GM12892 (cell line): ENCODE measurements around the gene CTAGE9.

Source experiments
- POLR2AphosphoS5 ChIP-seq: IDR thresholded peaks from 2 replicates; pipeline ENCODE4 v1.6.1; 2011; ENCODE audit warnings: low read depth, low read length, control low read depth
- TAF1 ChIP-seq: IDR thresholded peaks from 2 replicates; pipeline ENCODE4 v1.6.1; 2011; ENCODE audit warnings: low read depth, mild to moderate bottlenecking, control low read depth, low read length, borderline replicate concordance

- TF ChIP-seq POLR2AphosphoS5 (no peak), TAF1 (no peak)
These were observed 18.7 kb upstream of the CTAGE9 start for GRCh38 chr6:131729550-131729949.
